22Rv1 (cell line): ENCODE measurements around the gene LRGUK.

Source experiments
- CTCF ChIP-seq: fragments of 450-650 bp; IDR thresholded peaks from 2 replicates; pipeline ENCODE4 v1.5.1; 2017; ENCODE audit warnings: mild to moderate bottlenecking
- ZFX ChIP-seq: fragments of 450-650 bp; IDR thresholded peaks from 2 replicates; pipeline ENCODE4 v1.6.1; 2017; ENCODE audit warnings: antibody characterized with exemption, borderline replicate concordance

GRCh38 chr7:134153493-134154136 lies 26.5 kb downstream of the LRGUK start:
- TF ChIP-seq CTCF = no peak
- no peak for TF ChIP-seq ZFX
